ENCODE data around the gene MIDN. TPM values are rescaled to one million over a fixed set of nuclear protein-coding genes. Genes with fewer than 3 reads are reported as not detected.

MIDN gene
- total RNA-seq, 1 experiment from 2014 or later, result 286 TPM

DNA sequence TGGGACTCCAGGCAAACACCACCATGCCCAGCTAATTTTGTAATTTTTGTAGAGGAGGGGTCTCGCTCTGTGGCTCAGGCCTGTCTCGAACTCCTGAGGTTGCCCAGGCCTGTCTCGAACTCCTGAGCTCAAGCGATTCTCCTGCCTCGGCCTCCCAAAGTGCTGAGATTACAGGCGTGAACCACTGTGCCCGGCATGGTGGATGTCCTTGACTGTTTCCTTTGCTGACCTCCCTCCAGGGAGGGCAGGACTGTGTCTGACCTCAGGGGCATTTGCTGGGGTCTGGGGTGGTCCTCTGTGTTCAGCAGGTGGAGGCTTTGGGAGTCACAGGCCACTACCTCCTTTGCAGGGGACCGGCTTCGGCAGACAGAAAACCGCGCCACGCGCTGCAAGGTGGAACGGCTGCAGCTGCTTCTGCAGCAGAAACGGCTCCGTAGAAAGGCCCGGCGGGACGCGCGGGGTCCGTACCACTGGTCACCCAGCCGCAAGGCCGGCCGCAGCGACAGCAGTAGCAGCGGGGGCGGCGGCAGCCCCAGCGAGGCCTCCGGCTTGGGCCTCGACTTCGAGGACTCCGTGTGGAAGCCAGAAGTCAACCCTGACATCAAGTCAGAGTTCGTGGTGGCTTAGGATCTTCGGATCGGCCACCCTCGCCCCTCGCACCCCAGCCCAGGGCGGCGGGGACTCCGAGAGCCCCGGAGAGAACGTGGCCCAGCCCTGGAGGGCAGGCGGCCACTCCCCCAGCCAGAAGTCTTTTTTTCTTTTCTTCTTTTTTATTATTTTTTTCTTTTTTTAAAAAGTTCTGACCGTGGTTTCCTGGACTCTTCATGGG lies 8.5 kb downstream of the MIDN start:
- no CpG with 5 or more reads among the region's 46 CpGs for WGBS (ENCODE audit: extremely low coverage, insufficient read length, low lambda C conversion rate)
- peaks cover 32 to 47% of the 10 kb centered on the region in 2 experiments for H3K4me1 Mint-ChIP-seq
- Histone ChIP-seq H2AK5ac (ENCODE audit: insufficient read length, low read length) (no peak overlapping the region), H3K79me2 (ENCODE audit: insufficient read depth, low read length) (peaks cover 2% of the 10 kb centered on the region; the same call in 1 of the 2 replicates), H3K14ac (ENCODE audit: insufficient read depth, low read length) (no peak overlapping the region; the same call in 1 of the 2 replicates), H2AFZ (ENCODE audit: low read length) (no peak overlapping the region), H3K79me1 (ENCODE audit: insufficient read depth, low read depth, low read length, poor library complexity, severe bottlenecking) (no peaks in the 10 kb centered on the region), H4K91ac (ENCODE audit: insufficient read length, low read depth, low read length) (no peak overlapping the region), H4K20me1 (ENCODE audit: control insufficient read depth, insufficient read depth, insufficient read length) (no peaks in the 10 kb centered on the region), H2BK20ac (ENCODE audit: low read depth, low read length, poor library complexity, severe bottlenecking) (no peak overlapping the region), H2BK15ac (ENCODE audit: low read depth, low read length) (no peak overlapping the region), H4K8ac (replicated peaks; ENCODE audit: insufficient read length, low read depth, low read length) (no peak overlapping the region), H4K5ac (ENCODE audit: insufficient read length, low read depth, low read length) (no peak overlapping the region), H2BK5ac (ENCODE audit: insufficient read length, low read length) (no peak overlapping the region), H3K9ac (ENCODE audit: extremely low read depth, insufficient read length, low read length) (no peak overlapping the region), H3K4ac (ENCODE audit: low read depth, low read length) (no peak overlapping the region), H3T11ph (ENCODE audit: low read length) (no peak overlapping the region), H3K27me3 (ENCODE audit: insufficient read depth, low read length) (no peaks in the 10 kb centered on the region), H3K23ac (ENCODE audit: insufficient read length, low read depth, low read length) (no peak overlapping the region), H3K27ac (ENCODE audit: insufficient read length, low read depth, low read length) (no peak overlapping the region), H3K9me3 (ENCODE audit: control insufficient read depth, low read depth, low read length) (no peaks in the 10 kb centered on the region), H3K23me2 (ENCODE audit: insufficient read length, low read depth, low read length, poor library complexity, severe bottlenecking) (peaks cover 18% of the 10 kb centered on the region), H2BK12ac (ENCODE audit: insufficient read length, low read depth, low read length) (no peak overlapping the region), H2BK120ac (ENCODE audit: low read depth, low read length, poor library complexity, severe bottlenecking) (no peak overlapping the region), H3K4me1 (ENCODE audit: insufficient read depth, low read length) (no peaks in the 10 kb centered on the region; the same call in 1 of the 2 replicates), H3K56ac (ENCODE audit: insufficient read length, low read depth, low read length) (no peak overlapping the region), H3K18ac (ENCODE audit: insufficient read length, low read depth, low read length) (no peak overlapping the region), H3K4me2 (ENCODE audit: insufficient read depth, insufficient read length, low read length) (no peak overlapping the region)
- no peak for DNase-seq
- no peaks in the 10 kb centered on the region; a peak in 2 of 5 replicates for H3K9me3 Mint-ChIP-seq
- peak overlapping the region in 1 of 3 experiments; percentile 93; a peak in 2 of 7 replicates for H3K27ac Mint-ChIP-seq
- no peaks in the 10 kb centered on the region; the same call in 1 of the 2 replicates for H3K27me3 Mint-ChIP-seq (ENCODE audit: low read depth)
- H3K36me3 Mint-ChIP-seq (ENCODE audit: insufficient read depth in 1 of 3, low read depth in 3 of 3), result peaks cover 20 to 58% (median 47%) of the 10 kb centered on the region in 3 experiments
- TF ChIP-seq, protein P1, sequence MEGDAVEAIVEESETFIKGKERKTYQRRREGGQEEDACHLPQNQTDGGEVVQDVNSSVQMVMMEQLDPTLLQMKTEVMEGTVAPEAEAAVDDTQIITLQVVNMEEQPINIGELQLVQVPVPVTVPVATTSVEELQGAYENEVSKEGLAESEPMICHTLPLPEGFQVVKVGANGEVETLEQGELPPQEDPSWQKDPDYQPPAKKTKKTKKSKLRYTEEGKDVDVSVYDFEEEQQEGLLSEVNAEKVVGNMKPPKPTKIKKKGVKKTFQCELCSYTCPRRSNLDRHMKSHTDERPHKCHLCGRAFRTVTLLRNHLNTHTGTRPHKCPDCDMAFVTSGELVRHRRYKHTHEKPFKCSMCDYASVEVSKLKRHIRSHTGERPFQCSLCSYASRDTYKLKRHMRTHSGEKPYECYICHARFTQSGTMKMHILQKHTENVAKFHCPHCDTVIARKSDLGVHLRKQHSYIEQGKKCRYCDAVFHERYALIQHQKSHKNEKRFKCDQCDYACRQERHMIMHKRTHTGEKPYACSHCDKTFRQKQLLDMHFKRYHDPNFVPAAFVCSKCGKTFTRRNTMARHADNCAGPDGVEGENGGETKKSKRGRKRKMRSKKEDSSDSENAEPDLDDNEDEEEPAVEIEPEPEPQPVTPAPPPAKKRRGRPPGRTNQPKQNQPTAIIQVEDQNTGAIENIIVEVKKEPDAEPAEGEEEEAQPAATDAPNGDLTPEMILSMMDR (conservative IDR thresholded peaks at IDR 0.05), result no peak
- H3K4me3 Mint-ChIP-seq, result peak overlapping the region in 1 of 2 experiments; percentile 56; a peak in 1 of 5 replicates

All from H9 (cell line).